Measurements from ENCODE around the gene PRKCZ. TPM values are rescaled to one million over a fixed set of nuclear protein-coding genes. Genes with fewer than 3 reads are reported as not detected.

PRKCZ gene
- total RNA-seq, 6 experiments from 2014 or later: 0.55 to 1.4 (median 0.95) TPM

DNA sequence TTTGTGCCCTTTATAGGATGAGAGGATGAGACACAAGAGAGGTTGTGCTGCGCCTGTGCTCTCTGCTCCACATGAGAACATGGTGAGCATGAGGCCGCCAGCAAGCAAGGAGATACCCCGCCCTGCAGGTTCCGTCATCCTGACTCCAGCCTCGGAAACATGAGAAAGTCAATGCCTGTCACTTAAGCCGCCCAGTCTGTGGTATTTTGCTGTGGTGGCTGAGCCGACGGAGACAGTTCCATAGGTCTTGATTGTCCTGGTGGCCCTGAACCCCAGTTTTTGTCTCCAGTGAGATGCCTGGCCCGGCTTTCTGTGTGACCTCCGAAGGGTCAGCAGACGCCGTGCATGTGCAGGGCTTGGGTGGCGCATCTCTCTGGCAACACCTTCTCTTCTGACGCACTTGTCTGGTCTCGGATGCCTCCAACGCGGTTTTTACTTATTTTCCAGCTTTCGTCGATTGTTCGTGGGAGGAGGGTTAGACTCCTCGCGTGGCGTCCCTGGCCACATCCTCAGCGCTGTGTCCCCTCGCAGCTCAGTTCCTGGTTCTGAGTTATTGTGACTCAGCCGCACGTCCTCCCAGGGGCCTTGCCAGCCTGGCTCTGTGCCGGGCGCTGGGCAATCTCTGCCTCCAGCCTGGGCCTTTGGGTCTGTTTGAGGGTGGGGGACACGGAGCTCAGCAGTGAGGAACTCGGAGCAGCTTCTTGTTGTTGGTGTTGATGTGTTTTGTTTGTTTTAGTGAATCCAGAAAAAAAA is 74.4 kb downstream of the PRKCZ start:
- DNase-seq: no peak
- Mint-ChIP-seq H3K4me3 (no peak overlapping the region), H3K27ac (no peak overlapping the region), H3K27me3 (ENCODE audit: insufficient read depth) (peaks cover 4% of the 10 kb centered on the region), H3K9me3 (peaks cover 5% of the 10 kb centered on the region), H3K36me3 (ENCODE audit: low read depth) (no peaks in the 10 kb centered on the region), H3K4me1 (ENCODE audit: low read depth) (no peaks in the 10 kb centered on the region)
- TF ChIP-seq, protein P1, sequence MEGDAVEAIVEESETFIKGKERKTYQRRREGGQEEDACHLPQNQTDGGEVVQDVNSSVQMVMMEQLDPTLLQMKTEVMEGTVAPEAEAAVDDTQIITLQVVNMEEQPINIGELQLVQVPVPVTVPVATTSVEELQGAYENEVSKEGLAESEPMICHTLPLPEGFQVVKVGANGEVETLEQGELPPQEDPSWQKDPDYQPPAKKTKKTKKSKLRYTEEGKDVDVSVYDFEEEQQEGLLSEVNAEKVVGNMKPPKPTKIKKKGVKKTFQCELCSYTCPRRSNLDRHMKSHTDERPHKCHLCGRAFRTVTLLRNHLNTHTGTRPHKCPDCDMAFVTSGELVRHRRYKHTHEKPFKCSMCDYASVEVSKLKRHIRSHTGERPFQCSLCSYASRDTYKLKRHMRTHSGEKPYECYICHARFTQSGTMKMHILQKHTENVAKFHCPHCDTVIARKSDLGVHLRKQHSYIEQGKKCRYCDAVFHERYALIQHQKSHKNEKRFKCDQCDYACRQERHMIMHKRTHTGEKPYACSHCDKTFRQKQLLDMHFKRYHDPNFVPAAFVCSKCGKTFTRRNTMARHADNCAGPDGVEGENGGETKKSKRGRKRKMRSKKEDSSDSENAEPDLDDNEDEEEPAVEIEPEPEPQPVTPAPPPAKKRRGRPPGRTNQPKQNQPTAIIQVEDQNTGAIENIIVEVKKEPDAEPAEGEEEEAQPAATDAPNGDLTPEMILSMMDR (IDR thresholded peaks at IDR 0.05): no peak

DNA sequence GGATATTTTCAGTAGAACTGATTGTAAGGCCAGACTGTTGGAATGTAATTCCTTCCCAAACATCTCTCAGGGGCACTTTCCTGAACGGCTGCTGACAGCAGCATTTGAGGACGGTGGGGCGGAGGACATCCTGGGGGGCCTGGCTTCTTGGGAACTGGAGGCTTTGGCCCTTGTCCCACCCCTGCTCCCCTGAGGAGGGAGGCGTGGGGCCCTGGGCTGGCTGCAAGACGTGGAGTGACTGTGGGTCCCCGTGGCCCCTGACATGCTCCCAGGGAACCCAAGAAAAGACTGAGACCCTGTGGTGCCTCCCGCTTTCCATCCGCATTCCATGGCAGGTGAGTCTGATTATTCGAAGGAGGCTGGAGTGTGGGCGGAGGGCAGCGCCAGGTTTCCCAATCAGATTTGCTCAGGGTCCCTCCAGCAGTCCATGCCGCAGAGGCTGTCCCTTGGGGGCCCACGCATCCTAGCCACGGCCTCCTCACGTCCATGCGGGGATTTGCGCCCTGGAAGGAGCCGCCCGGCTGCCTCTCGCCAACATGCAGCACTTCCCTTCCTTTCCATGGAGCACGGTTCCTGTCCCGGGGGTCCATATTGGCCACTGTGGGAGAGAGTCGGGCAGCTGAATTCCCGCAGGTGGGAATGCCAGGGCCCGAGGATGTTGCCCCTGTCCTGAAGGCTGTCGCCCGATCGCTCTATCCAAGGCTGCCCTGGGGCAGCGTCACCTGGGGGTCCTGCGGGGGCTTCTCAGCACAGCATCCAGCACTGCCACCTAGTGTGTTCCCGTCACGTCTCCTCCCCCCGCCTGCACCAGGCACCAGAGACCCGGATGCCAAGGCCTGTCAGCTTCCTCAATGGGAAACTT is 75.4 kb downstream of the PRKCZ start:
- Mint-ChIP-seq H3K27ac (no peak overlapping the region), H3K36me3 (ENCODE audit: low read depth) (no peaks in the 10 kb centered on the region), H3K4me1 (ENCODE audit: low read depth) (no peaks in the 10 kb centered on the region), H3K9me3 (peaks cover 2% of the 10 kb centered on the region), H3K4me3 (no peak overlapping the region), H3K27me3 (ENCODE audit: insufficient read depth) (peaks cover 2% of the 10 kb centered on the region)
- no peak for DNase-seq
- TF ChIP-seq, protein P1 (IDR thresholded peaks at IDR 0.05): no peak

DNA sequence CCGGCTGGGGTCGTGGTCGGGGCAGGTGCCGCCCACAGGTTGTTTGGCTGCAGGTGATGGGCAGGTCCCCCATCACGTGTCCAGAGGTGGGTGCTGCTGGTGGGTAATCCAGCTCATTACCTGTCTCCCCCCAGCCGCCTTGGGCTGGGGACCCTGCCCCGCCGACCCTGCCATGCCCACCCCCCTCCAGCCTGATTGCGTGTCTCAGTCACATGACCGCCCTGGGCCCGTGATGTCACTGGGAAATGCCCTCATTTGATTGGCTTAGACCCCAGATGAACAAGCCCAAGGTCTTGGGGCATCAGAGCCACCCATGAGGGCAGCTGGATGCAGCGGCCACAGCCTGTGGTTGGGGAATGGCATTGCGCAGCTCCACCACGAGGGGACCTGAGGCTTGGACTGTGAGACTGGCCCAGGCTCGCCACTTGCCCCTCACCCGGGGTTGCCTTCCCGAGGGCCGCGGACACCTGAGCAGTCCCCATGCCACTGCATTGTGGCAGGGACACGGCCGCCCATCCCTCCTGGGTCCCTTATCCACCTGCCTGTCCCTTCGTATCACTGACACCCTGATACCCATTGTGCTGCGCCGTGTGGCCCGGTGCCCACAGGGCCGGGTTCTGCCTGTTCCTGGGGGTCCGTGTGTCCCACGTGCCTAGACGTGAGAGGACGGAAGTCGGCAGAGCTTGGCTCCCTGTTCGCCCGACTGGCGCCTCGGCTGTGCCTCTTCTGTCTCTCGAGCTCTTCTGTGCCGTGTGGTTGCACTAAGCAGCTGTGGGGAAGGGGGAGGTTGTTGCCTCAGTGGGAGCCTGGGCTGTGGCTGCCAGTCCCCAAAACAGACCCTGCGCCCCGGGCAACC is 76.3 kb downstream of the PRKCZ start:
- Mint-ChIP-seq H3K27me3 (ENCODE audit: insufficient read depth) (no peaks in the 10 kb centered on the region; the same call in none of the 2 replicates), H3K4me1 (ENCODE audit: low read depth) (peaks cover 3% of the 10 kb centered on the region; the same call in 1 of the 2 replicates), H3K9me3 (no peaks in the 10 kb centered on the region; the same call in none of the 2 replicates), H3K36me3 (ENCODE audit: low read depth) (no peaks in the 10 kb centered on the region), H3K4me3 (no peak overlapping the region), H3K27ac (no peak overlapping the region)
- no peak for DNase-seq
- TF ChIP-seq, protein P1 (IDR thresholded peaks at IDR 0.05): no peak

DNA sequence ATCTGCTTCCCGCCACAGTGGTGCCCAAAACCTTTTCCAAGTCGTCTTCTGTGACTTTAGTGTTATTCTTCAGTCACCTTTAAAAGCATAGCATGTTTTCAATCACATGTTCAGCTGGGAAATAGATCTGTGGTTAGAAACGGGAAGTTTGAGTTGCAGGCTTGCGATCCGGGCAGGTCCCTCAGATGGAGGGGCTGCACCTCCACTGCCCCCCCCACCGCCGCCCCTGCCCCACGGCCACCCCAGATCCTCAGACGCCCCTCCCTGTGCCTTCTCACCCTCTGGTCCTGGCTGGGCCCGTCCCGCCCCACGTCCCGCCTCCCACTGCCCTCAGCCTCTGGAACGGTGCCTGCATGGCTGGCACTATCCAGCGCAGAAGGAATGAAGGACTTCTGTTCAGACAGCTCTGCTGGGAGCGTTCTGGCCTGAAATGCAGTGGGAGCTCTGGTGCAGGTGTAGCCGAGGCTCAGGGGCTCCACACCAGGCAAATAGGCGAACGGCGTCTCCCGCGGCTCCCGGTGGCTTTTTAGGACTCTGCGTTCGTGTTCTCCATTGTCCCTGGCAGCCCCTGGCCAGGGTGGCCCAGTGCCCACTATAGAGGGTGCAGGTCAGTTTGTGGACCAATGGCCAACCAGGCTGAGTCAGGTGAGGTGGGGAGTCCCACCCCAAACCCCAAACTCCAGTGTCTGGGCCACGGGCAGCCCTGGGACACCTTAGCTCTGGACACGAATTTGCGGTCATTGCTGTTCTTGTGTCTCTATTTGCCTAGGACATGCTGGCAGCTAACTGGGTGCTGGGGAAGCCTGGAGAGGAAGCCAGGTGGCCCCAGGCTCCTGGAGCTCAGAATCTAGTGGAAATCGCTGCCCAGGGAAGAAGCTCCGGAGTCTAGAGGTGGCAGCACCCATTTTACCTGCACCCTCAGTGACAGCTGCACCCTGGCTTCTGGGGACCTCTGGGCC is 77.3 kb downstream of the PRKCZ start:
- DNase-seq: no peak
- Mint-ChIP-seq H3K27me3 (ENCODE audit: insufficient read depth) (no peaks in the 10 kb centered on the region; the same call in 1 of the 2 replicates), H3K4me3 (no peak overlapping the region), H3K27ac (no peak overlapping the region), H3K4me1 (ENCODE audit: low read depth) (peaks cover 13% of the 10 kb centered on the region), H3K36me3 (ENCODE audit: low read depth) (no peaks in the 10 kb centered on the region), H3K9me3 (no peaks in the 10 kb centered on the region; the same call in none of the 2 replicates)
- TF ChIP-seq, protein P1 (IDR thresholded peaks at IDR 0.05): no peak

All from HFFc6 (cell line).